Inflammatory macrophage treated with lipopolysaccharide for 4 hours (primary cell): ENCODE data around the gene MAPK7.

Experiments used
- DNase-seq: peaks from one replicate; pipeline ENCODE4 v3.0.0-alpha.2; 2020

Gene MAPK7

GRCh38 chr17:19381741-19382444 is 3.6 kb downstream of the MAPK7 start:
- no peak for DNase-seq

GRCh38 chr17:19382531-19383444 is 4.5 kb downstream of the MAPK7 start:
- no peak for DNase-seq

- DNase-seq, result no peak
Observed at GRCh38 chr17:19383681-19384470, 5.6 kb downstream of the MAPK7 start.

GRCh38 chr17:19384723-19385391 is 6.6 kb downstream of the MAPK7 start:
- no peak for DNase-seq

DNA sequence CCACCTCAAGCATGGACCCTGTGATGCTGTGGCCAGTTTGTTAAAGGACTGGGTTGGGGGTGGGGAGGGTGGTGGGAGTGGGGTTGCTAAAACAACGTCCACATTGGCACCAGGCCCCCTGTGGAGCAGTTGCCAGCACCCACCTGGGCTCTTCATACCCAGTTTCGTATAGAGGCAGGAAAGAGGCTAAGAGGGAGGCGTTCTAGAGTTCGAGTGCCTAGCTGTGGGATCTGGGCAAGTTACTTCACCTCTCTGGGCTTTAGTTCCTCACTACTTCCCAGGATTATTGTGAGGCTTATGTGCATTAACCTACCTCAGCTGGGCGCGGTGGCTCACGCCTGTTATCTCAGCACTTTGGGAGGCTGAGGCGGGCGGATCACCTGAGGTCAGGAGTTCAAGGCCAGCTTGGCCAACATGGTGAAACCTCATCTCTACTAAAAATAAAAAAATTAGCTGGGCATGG is 7.3 kb downstream of the MAPK7 start:
- DNase-seq, result no peak

GRCh38 chr17:19386051-19386929 is 8.0 kb downstream of the MAPK7 start:
- DNase-seq, result peak; percentile 98

- DNase-seq, result no peak
Observed at GRCh38 chr17:19386974-19387920, 8.9 kb downstream of the MAPK7 start, which contains the start of gene MFAP4. TSS of gene MFAP4 (minus strand) at chr17:19387190. CDS start at chr17:19387155, 35 bp downstream.

DNA sequence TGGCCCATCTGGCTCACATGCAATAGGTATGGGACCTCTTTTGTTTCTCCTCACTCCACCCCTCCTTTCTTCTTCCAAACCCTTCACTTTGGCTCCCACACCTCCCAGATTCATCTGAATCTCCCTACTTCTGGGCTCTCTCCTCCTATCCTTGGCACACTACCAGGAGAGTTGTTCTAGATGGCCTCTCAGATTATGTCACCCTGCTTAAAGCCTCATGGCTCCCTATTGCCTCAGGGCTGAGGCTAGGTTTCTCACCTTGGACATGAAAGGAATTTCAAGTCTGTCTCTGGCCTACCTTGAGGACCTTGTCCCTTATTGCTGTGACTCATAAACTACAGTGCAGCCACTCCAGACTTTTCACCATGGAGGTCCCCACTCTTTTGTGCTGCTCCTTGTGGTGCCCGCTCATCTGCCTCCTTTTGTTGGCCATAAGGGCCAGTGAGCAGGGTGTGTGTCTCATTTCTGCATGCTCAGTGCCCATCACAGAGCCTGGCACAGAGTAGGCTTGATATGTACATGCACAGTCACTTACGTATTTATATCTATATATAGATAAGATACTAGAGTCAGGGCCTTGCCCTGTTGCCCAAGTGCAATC is 9.7 kb downstream of the MAPK7 start:
- no peak for DNase-seq

GRCh38 chr17:19388791-19389785 is 10.8 kb downstream of the MAPK7 start:
- DNase-seq, result peak; percentile 75

GRCh38 chr17:19390951-19391350 is 12.7 kb downstream of the MAPK7 start:
- DNase-seq, result no peak

DNA sequence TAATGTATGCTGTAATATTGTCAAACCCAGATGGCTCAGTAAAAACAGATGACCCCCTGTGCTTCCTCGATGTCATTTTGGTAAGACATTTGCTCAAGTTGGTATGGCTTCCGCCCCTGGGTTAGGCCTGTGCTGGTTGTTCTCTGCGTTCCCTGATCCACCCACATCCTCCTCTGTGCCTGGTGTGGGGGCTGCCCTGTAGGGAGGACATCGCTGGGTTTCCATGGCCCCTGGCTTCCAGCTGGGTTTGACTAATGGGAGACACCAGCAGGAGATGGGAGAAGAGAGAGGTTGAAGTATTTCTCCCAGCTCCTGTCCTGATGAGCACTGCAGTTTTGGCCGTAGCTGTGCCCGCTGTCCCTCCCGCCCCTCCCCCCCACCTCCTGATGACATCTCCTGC is 13.1 kb downstream of the MAPK7 start:
- DNase-seq, result no peak

GRCh38 chr17:19392303-19392702 is 14.0 kb downstream of the MAPK7 start:
- no peak for DNase-seq

- DNase-seq, result no peak
Observed at GRCh38 chr17:19397556-19398041, 19.3 kb downstream of the MAPK7 start.

DNA sequence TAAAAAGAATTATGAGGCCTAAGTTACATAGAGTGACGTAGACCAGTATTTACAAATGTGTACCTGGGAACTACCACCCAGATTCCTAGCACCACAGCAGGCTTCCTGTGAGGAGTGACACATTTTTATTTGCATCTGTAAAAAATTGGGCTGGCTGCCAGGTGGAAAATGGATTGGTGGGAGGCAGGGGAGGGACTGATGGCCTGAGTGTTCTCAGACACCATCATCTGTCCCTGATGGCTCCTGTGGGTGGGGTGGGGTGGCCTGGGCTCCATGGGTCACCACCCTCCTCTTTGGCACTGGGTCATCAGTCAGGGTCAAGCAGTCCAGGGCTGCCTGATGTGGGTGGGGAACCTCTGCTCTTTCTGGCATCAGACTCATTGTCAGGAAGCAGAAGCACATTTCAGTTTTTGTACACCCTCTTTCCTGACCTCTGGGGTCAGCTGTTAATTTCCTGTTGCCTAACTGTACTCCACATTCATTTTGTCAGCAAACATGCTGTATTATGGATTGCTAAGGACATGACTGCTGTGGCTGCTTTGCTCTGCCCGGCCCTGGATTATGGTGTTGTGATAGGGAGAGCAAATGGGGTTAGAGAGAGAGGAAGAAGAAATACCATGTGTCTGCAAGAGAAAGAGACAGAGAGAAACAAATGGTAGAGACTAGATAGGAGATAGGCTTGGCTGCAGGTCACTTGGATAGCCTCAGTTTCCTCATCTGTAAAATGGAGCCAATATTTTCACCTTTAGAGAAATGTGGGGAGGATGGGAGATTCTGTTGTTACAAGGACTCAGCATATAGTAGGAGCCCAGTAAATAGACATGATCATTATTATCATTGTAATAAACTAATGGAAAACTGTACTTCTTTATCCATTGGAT is 20.2 kb downstream of the MAPK7 start:
- DNase-seq, result peak; percentile 89

GRCh38 chr17:19399750-19400450 is 21.6 kb downstream of the MAPK7 start:
- DNase-seq, result no peak

DNA sequence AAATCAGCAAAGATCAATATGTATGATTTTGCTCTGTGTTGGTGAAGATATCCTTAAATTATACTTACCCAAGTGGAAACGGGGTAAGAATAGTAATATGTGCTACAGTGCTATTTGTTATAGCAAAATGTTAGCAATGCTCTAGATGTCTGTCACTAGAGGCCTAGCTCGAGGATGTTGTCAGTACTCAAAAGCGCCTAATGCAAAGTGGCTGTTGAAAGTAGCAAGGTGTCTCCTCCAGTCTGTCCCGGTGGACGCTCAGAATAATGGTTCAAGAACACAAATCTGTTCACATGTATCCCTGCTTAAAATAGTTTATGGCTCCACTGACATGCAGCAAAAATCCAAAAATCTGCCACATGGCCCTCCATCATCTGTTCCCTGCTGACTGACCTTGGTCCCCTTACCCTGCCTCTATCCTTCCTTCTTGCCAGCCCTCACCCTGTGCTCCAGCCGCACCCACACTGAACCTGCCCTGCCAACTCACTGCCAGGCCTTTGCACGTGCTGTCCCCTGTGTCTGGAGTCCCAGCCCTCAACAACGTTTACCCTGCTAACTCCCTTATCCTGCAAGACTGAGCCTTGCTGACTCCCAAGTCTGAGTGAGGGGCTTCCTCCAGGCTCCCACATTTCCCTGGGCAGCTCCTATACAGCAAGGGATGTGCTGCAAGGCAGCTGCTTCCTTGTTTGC is 23.2 kb downstream of the MAPK7 start:
- DNase-seq, result no peak
